CD8-positive, alpha-beta memory T cell (primary cell): ENCODE measurements around the gene SGSM1. TPM values are rescaled to one million over a fixed set of nuclear protein-coding genes. Genes with fewer than 3 reads are reported as not detected.

Experiments used
- CTCF ChIA-PET: fragments of 350-600 bp; sonication (Branson Sonifier 250); formaldehyde crosslinking; loops from one replicate; lab custom pipeline; 2021; ENCODE audit warnings: antibody characterized with exemption; lab: Charles Lee
- POLR2A ChIA-PET: fragments of 350-600 bp; sonication (Branson Sonifier 250); formaldehyde crosslinking; loops from one replicate; lab custom pipeline; 2021; ENCODE audit warnings: antibody characterized with exemption; lab: Charles Lee
- DNase-seq, 5 donors: peaks; one replicate each; pipeline versions ENCODE4 v3.0.0 to v3.0.0-alpha.2; 2020 to 2022; ENCODE audit warnings: mixed read lengths in 1 of 5
- H3K27ac ChIP-seq: one replicate; pipeline ENCODE4 v1.7.0; 2013; ENCODE audit warnings: low read depth, mild to moderate bottlenecking, low read length, moderate library complexity
- H3K27me3 ChIP-seq: 2 replicates; pipeline ENCODE4 v1.7.0; 2013; ENCODE audit warnings: low read length, mild to moderate bottlenecking; ENCODE audit not compliant: insufficient read depth, poor library complexity, severe bottlenecking
- H3K36me3 ChIP-seq: 2 replicates; pipeline ENCODE4 v1.7.0; 2013; ENCODE audit warnings: mild to moderate bottlenecking, low read length, moderate library complexity; ENCODE audit not compliant: insufficient read depth
- H3K4me1 ChIP-seq: 2 replicates; pipeline ENCODE4 v1.7.0; 2013; ENCODE audit warnings: mild to moderate bottlenecking, low read length, moderate library complexity; ENCODE audit not compliant: insufficient read depth
- H3K4me3 ChIP-seq: 2 replicates; pipeline ENCODE4 v1.7.0; 2013; ENCODE audit warnings: mild to moderate bottlenecking, low read length
- H3K9me3 ChIP-seq: 2 replicates; pipeline ENCODE4 v1.7.0; 2013; ENCODE audit warnings: mild to moderate bottlenecking, low read length
- H3K27ac Mint-ChIP-seq, 8 donors: one replicate each; pipeline ENCODE4 v1.8.0; 2020 to 2021; ENCODE audit warnings: mixed read lengths in 8 of 8, mild to moderate bottlenecking in 6 of 8, inconsistent platforms in 3 of 8, moderate library complexity in 3 of 8
- H3K27me3 Mint-ChIP-seq, 2 donors: one replicate each; pipeline ENCODE4 v1.8.0; 2020 to 2021; ENCODE audit warnings: mixed read lengths in 2 of 2, mild to moderate bottlenecking in 1 of 2, moderate library complexity in 1 of 2
- H3K36me3 Mint-ChIP-seq, 3 donors: one replicate each; pipeline ENCODE4 v1.8.0; 2020 to 2021; ENCODE audit warnings: mixed read lengths in 3 of 3, inconsistent platforms in 1 of 3, mild to moderate bottlenecking in 1 of 3
- H3K4me1 Mint-ChIP-seq, 3 donors: one replicate each; pipeline ENCODE4 v1.8.0; 2020 to 2021; ENCODE audit warnings: mixed read lengths in 3 of 3, inconsistent platforms in 1 of 3, mild to moderate bottlenecking in 1 of 3
- H3K4me3 Mint-ChIP-seq, 7 donors: one replicate each; pipeline ENCODE4 v1.8.0; 2020 to 2021; ENCODE audit warnings: mixed read lengths in 7 of 7, mild to moderate bottlenecking in 6 of 7, moderate library complexity in 4 of 7, inconsistent platforms in 2 of 7
- H3K9me3 Mint-ChIP-seq, 5 donors: one replicate each; pipeline ENCODE4 v1.8.0; 2020 to 2022; ENCODE audit warnings: mixed read lengths in 5 of 5, mild to moderate bottlenecking in 3 of 5, moderate library complexity in 2 of 5, inconsistent platforms in 1 of 5
- polyA plus RNA-seq: library from polyadenylated mRNA; unstranded; fragments of 300-500 nt; fragmentation: Illumina TruSeq; gene quantifications from one replicate; pipeline ENCODE4 v1.2.3, GENCODE V29; 2021
- total RNA-seq, 2 experiments: library from RNA; stranded (reverse); gene quantifications; one replicate each; pipeline ENCODE4 v1.2.3, GENCODE V29; 2021

Gene SGSM1
- total and polyA plus RNA-seq, 3 experiments from 2014 or later = 0.09 to 0.31 (median 0.28) TPM

DNA sequence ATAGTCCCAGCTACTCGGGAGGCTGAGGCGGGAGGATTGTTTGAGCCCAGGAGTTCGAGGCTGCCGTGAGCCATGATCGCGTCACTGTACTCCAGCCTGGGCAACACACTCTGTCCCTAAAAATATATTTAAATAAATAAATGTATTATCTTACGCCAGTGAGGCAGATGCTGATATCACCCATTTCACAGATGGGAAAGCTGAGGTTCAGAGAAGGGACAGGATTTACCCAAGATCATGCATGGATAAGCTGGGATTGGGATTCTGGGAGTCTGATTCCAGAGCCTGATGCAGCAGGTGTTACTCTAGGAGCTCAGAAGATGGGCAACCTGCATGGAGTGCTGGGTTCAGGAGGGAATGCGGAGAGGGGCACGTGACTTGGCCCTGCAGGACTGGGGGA is 17.8 kb downstream of the SGSM1 start:
- Histone ChIP-seq H3K36me3 (no peaks in the 10 kb centered on the region), H3K4me3 (no peak overlapping the region), H3K4me1 (no peaks in the 10 kb centered on the region), H3K27me3 (no peaks in the 10 kb centered on the region), H3K9me3 (no peaks in the 10 kb centered on the region), H3K27ac (no peak overlapping the region)
- POLR2A ChIA-PET = no interaction called here
- Mint-ChIP-seq H3K36me3 (no peaks in the 10 kb centered on the region), H3K9me3 (no peaks in the 10 kb centered on the region), H3K4me3 (no peak overlapping the region), H3K4me1 (peaks cover 0 to 1% (median 0%) of the 10 kb centered on the region in 3 donors), H3K27me3 (peaks cover 2 to 3% of the 10 kb centered on the region in 2 donors), H3K27ac (no peak overlapping the region)
- CTCF ChIA-PET = interaction anchor here (1.3 to 1.9 kb wide), 2 partner anchors 21 kb away, joined by 3 to 6 read pairs; no protein-coding TSS in a partner anchor
- no peak for DNase-seq

DNA sequence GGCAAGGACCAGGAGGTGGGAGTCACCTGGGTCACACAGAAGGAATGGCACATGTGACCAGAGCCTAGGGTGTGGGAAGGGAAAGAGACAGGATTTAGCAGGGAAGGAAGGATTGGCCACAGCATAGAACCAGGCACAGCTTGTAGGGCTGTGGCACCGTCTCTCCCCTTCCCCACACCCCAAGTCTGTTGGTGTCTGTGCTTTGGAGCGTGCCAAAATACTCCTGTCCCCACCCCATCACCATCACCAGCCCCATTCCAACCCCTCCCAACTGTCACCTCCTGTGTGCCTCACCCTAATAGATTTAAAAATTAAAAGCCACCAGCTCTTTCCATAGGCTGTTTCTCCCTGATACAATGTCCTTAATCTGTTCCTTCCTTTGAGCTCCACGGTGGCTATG is 18.2 kb downstream of the SGSM1 start:
- Mint-ChIP-seq H3K36me3 (no peaks in the 10 kb centered on the region), H3K4me3 (no peak overlapping the region), H3K27ac (peak overlapping the region in 1 of 8 donors; percentile 16), H3K9me3 (no peaks in the 10 kb centered on the region), H3K4me1 (peaks cover 0 to 1% (median 0%) of the 10 kb centered on the region in 3 donors), H3K27me3 (peaks cover 2 to 3% of the 10 kb centered on the region in 2 donors)
- Histone ChIP-seq H3K36me3 (no peaks in the 10 kb centered on the region), H3K27me3 (no peaks in the 10 kb centered on the region), H3K9me3 (no peaks in the 10 kb centered on the region), H3K4me3 (no peak overlapping the region), H3K27ac (no peak overlapping the region), H3K4me1 (no peaks in the 10 kb centered on the region)
- POLR2A ChIA-PET = no interaction called here
- CTCF ChIA-PET = interaction anchor here (1.9 kb wide), 1 partner anchor 21 kb away, joined by 6 read pairs; no protein-coding TSS in a partner anchor
- no peak for DNase-seq

DNA sequence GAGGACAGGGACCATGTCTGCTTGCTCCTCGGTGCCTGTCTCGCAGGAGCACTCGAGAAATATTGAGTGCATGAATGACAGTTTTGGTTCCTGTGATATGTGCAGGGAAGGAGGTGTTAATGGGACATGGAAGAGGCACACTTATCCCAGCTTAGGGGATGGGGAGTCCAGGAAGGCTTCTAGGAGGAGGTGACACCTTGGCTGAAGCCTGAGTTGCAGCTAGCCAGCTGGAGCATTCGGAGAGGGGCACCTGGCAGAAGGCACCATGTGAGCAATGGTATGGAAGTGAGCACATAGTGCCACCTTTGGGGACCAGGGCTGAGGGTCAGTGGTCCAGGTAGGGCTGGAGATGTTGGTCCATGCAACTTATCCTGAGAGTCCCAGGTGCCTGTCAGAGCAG is 18.9 kb downstream of the SGSM1 start:
- Mint-ChIP-seq H3K36me3 (no peaks in the 10 kb centered on the region), H3K27ac (no peak overlapping the region), H3K4me3 (no peak overlapping the region), H3K9me3 (no peaks in the 10 kb centered on the region), H3K27me3 (peaks cover 2 to 3% of the 10 kb centered on the region in 2 donors), H3K4me1 (peaks cover 0 to 1% (median 0%) of the 10 kb centered on the region in 3 donors)
- CTCF ChIA-PET = interaction anchor here (1.9 kb wide), 1 partner anchor 22 kb away, joined by 6 read pairs; no protein-coding TSS in a partner anchor
- POLR2A ChIA-PET = no interaction called here
- Histone ChIP-seq H3K36me3 (no peaks in the 10 kb centered on the region), H3K4me1 (no peaks in the 10 kb centered on the region), H3K9me3 (no peaks in the 10 kb centered on the region), H3K27ac (no peak overlapping the region), H3K27me3 (no peaks in the 10 kb centered on the region), H3K4me3 (no peak overlapping the region)
- DNase-seq = no peak

DNA sequence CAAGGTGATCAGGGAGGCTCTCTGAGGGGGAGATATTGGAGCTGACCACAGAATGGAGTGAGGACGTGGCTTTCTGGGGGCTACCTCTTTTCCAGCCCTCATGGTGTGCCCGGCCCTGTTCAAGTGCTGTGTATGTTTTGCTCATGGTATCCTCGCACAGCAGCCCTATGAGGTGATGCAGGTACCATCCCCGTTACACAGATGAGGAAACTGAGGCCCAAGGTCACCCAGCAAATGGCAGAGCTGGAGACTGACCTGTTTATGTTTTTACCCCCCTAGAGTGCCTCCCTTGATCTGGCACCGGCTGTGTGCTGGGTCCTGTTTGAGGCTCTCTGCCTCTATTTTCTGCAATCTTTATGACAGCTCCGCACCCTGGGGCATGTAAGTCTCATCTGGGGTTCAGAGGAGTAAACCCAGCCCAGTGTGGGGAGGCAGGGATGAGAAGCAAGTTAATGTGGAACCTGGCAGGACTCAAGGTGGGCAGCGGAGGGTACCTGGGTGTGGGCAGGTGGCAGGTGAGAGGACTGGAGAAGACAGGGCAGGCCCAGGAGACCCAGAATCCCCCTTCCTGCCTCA is 20.8 kb downstream of the SGSM1 start:
- Mint-ChIP-seq H3K36me3 (no peaks in the 10 kb centered on the region), H3K27ac (no peak overlapping the region), H3K27me3 (peaks cover 2 to 6% of the 10 kb centered on the region in 2 donors), H3K4me1 (no peaks in the 10 kb centered on the region), H3K9me3 (no peaks in the 10 kb centered on the region), H3K4me3 (no peak overlapping the region)
- CTCF ChIA-PET = interaction anchor here (1.2 kb wide), 1 partner anchor 14 kb away, joined by 3 read pairs; no protein-coding TSS in a partner anchor
- no peaks in the 10 kb centered on the region for H3K27me3 ChIP-seq
- no peak overlapping the region for H3K4me3 ChIP-seq
- no peaks in the 10 kb centered on the region for H3K36me3 ChIP-seq
- no peaks in the 10 kb centered on the region for H3K4me1 ChIP-seq
- H3K9me3 ChIP-seq = no peaks in the 10 kb centered on the region
- DNase-seq = no peak
- H3K27ac ChIP-seq = no peak overlapping the region
- POLR2A ChIA-PET = no interaction called here

DNA sequence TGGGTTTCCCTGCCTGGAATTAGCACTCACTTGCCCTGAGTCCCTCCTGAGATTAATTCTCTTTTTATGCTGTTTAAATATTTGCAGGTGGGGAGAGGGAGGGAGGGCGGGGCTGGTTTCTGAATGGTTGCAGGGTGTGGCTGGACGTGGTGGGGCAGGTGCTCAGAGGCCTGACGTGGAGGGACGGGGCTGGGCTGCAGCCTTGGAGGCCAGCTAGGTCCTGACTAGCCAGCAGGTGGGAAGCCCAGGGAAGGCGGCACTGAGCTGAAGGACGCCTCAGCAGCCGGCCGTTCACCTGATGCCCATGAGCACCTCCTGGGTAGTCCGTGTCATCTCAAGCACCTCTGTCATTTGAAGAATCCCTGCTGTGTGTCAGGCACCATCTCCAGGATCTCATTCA is 21.3 kb downstream of the SGSM1 start:
- Mint-ChIP-seq H3K27me3 (peaks cover 2 to 4% of the 10 kb centered on the region in 2 donors), H3K4me3 (no peak overlapping the region), H3K27ac (no peak overlapping the region), H3K9me3 (no peaks in the 10 kb centered on the region), H3K36me3 (no peaks in the 10 kb centered on the region), H3K4me1 (no peaks in the 10 kb centered on the region)
- Histone ChIP-seq H3K4me3 (no peak overlapping the region), H3K36me3 (no peaks in the 10 kb centered on the region), H3K27ac (no peak overlapping the region), H3K4me1 (no peaks in the 10 kb centered on the region), H3K27me3 (no peaks in the 10 kb centered on the region), H3K9me3 (no peaks in the 10 kb centered on the region)
- no peak for DNase-seq
- ChIA-PET CTCF (interaction anchor here (1.2 kb wide), 1 partner anchor 14 kb away, joined by 3 read pairs; no protein-coding TSS in a partner anchor), POLR2A (no interaction called here)

DNA sequence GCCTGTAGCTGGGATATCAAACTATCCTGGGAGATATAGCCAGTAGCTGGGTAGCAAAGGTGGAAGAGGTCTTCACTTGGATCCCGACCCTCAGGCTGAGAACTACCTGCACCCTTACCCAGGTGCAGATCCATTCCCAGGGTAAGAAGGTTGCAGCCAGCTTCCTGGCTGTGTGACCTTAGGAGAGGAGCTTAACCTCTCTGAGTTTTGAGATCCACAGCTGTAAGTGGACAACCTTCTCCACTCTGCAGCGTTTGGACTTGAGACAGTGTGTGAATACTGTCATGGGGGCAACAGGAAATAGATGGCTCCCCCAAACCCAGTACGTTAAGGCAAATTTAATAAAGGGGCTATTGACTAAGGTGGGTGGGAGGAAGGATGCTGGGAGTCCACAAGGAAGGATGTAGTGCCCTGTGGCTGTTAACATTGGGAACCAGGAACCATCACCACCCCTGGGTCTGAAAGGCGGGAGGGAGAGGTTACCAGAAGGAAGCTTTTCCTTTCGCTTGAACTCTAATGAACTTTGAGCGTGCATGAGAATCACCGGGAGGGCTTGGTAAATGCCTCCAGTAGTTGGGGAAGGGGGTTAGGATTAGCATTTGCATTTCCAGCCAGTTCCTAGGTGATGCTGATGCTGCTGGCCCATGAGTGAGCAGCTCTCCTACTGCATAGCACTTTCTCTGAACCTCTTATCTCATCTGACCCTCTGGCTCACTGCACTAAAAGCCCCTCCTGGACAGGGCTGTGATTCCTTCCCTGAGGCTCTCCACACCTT is 24.4 kb downstream of the SGSM1 start:
- Mint-ChIP-seq H3K4me1 (no peaks in the 10 kb centered on the region), H3K36me3 (peaks cover 0 to 1% (median 0%) of the 10 kb centered on the region in 3 donors), H3K27me3 (peaks cover 2 to 3% of the 10 kb centered on the region in 2 donors), H3K9me3 (no peaks in the 10 kb centered on the region), H3K27ac (no peak overlapping the region), H3K4me3 (no peak overlapping the region)
- no peaks in the 10 kb centered on the region for H3K4me1 ChIP-seq
- POLR2A ChIA-PET = no interaction called here
- H3K9me3 ChIP-seq = no peaks in the 10 kb centered on the region
- no peak for DNase-seq
- no peaks in the 10 kb centered on the region for H3K27me3 ChIP-seq
- CTCF ChIA-PET = no interaction called here
- no peak overlapping the region for H3K27ac ChIP-seq
- no peaks in the 10 kb centered on the region for H3K36me3 ChIP-seq
- no peak overlapping the region for H3K4me3 ChIP-seq

DNA sequence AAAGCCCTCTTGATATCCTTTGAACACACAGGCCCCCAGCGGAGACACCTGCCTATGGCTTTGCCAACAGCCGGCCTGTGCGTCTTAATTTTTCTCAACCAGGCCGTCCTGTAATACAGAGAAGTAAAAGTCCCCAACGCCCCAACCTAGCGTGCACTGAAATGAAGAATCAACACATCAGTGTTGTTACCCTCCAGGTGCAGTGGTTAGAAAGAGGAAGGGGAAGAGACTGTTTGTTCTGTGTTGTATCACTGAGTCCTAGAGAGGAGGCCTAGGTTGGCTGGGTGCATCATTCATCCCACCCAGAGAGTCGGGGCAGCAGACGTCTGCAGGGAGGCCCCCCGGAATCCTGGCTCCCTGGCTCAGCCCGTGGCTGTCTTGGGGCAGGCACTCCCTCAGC is 25.7 kb downstream of the SGSM1 start:
- Mint-ChIP-seq H3K4me3 (no peak overlapping the region), H3K9me3 (no peaks in the 10 kb centered on the region), H3K27me3 (peaks cover 2 to 3% of the 10 kb centered on the region in 2 donors), H3K36me3 (peaks cover 0 to 1% (median 0%) of the 10 kb centered on the region in 3 donors), H3K4me1 (no peaks in the 10 kb centered on the region), H3K27ac (no peak overlapping the region)
- DNase-seq = no peak
- ChIA-PET POLR2A (no interaction called here), CTCF (no interaction called here)
- Histone ChIP-seq H3K4me1 (no peaks in the 10 kb centered on the region), H3K27me3 (no peaks in the 10 kb centered on the region), H3K4me3 (no peak overlapping the region), H3K36me3 (no peaks in the 10 kb centered on the region), H3K9me3 (no peaks in the 10 kb centered on the region), H3K27ac (no peak overlapping the region)

DNA sequence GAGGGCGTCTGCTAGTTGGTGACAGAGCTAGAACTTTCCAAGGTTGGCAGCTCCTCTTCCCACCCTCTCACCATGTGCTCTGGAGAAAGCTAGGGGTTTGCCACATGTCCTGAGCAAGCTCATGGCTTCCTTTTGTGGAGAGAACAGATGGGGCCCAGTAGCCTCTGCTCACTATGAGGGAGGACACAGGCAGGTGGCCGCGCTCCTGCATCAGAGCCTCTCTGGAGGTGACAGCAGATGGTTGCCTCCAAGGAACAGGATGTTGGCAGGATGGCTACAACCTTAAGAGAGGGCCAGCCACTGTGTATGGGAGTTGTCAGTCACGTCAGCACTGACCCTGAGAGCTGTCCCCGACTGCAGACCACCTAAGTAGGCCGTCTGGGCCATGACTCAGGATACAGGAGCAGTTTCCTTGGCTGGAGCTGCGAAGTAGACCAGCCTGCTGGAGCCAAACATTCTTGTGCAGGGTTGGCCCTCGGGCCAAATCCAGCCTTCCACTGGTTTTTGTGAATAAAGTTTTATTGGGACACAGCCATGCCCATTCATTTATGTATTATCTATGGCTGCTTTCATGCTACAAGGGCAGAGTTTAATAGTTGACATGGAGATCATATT is 28.0 kb downstream of the SGSM1 start:
- Mint-ChIP-seq H3K36me3 (peaks cover 0 to 1% (median 0%) of the 10 kb centered on the region in 3 donors), H3K9me3 (no peaks in the 10 kb centered on the region), H3K4me3 (no peak overlapping the region), H3K4me1 (no peaks in the 10 kb centered on the region), H3K27me3 (peaks cover 0 to 3% of the 10 kb centered on the region in 2 donors), H3K27ac (peak overlapping the region in 1 of 8 donors; percentile 58)
- Histone ChIP-seq H3K27ac (no peak overlapping the region), H3K36me3 (no peaks in the 10 kb centered on the region), H3K4me3 (no peak overlapping the region), H3K4me1 (no peaks in the 10 kb centered on the region), H3K27me3 (no peaks in the 10 kb centered on the region), H3K9me3 (no peaks in the 10 kb centered on the region)
- CTCF ChIA-PET = interaction anchor here (0.7 kb wide), 1 partner anchor 16 kb away, joined by 3 read pairs; no protein-coding TSS in a partner anchor
- POLR2A ChIA-PET = interaction anchor here (0.7 kb wide), 1 partner anchor 567 kb away, joined by 3 read pairs; no protein-coding TSS in a partner anchor
- DNase-seq = no peak
